Choroid plexus epithelial cell (primary cell): ENCODE measurements around the gene ZNF521.
A peak's percentile ranks its signal among the peaks of the same experiment; 100 is the strongest.

ENCODE experiments used
- DNase-seq: peaks from one replicate; pipeline ENCODE4 v3.0.0-alpha.2; 2010; ENCODE audit warnings: low read depth
- H3K4me3 ChIP-seq: 2 replicates; pipeline ENCODE4 v1.5.1; 2011; ENCODE audit warnings: low read depth, mild to moderate bottlenecking, control low read depth, low read length, moderate library complexity
- TF ChIP-seq, protein P1 (sequence below): conservative IDR thresholded peaks from 2 replicates; pipeline ENCODE4 v1.5.1; 2011; ENCODE audit warnings: low read depth, mild to moderate bottlenecking, control low read depth, inconsistent platforms, low read length, moderate library complexity

Gene ZNF521

GRCh38 chr18:25291150-25291549, 60.8 kb downstream of the ZNF521 start:
- DNase-seq = no peak
- no peak overlapping the region for H3K4me3 ChIP-seq
- TF ChIP-seq, protein P1, sequence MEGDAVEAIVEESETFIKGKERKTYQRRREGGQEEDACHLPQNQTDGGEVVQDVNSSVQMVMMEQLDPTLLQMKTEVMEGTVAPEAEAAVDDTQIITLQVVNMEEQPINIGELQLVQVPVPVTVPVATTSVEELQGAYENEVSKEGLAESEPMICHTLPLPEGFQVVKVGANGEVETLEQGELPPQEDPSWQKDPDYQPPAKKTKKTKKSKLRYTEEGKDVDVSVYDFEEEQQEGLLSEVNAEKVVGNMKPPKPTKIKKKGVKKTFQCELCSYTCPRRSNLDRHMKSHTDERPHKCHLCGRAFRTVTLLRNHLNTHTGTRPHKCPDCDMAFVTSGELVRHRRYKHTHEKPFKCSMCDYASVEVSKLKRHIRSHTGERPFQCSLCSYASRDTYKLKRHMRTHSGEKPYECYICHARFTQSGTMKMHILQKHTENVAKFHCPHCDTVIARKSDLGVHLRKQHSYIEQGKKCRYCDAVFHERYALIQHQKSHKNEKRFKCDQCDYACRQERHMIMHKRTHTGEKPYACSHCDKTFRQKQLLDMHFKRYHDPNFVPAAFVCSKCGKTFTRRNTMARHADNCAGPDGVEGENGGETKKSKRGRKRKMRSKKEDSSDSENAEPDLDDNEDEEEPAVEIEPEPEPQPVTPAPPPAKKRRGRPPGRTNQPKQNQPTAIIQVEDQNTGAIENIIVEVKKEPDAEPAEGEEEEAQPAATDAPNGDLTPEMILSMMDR = no peak

- TF ChIP-seq, protein P1 = no peak
- peak overlapping the region; percentile 30 for H3K4me3 ChIP-seq
- DNase-seq = peak; percentile 91
These were observed 62.9 kb downstream of the ZNF521 start for GRCh38 chr18:25289001-25289631.

- TF ChIP-seq, protein P1 = no peak
- no peak for DNase-seq
- H3K4me3 ChIP-seq = no peak overlapping the region
These were observed 63.5 kb downstream of the ZNF521 start for GRCh38 chr18:25288340-25288938.

GRCh38 chr18:25287106-25287505, 64.9 kb downstream of the ZNF521 start:
- H3K4me3 ChIP-seq = no peak overlapping the region
- DNase-seq = no peak
- TF ChIP-seq, protein P1 = no peak

GRCh38 chr18:25284861-25285550, 67.0 kb downstream of the ZNF521 start:
- peak; percentile 66 for DNase-seq
- TF ChIP-seq, protein P1 = no peak

DNA sequence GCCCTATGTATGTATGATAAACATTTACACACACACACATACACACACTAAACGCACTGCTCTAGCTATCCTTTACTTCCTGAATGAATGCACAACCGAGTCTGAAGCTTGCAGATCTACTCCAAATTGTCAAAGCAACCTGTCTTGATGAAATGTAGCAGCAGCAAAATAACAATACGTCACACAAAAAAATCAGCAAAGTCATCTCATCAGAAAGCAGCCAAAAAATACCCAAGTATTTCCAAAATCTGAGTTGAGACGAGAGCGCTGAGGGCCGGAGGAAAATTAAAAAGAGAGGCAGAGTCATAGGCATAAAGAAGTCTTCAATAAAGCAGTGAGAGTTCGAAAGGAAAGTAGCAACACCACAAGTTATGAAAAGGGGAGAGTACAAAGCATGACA, 67.7 kb downstream of the ZNF521 start:
- no peak overlapping the region for H3K4me3 ChIP-seq
- no peak for DNase-seq
- TF ChIP-seq, protein P1 = no peak

More at GRCh38 chr18:25284861-25285550, 67.0 kb downstream of the ZNF521 start:
- H3K4me3 ChIP-seq = no peak overlapping the region
